ENCODE measurements around the gene GNLY. TPM values are rescaled to one million over a fixed set of nuclear protein-coding genes. Genes with fewer than 3 reads are reported as not detected.

GNLY gene
- total and polyA plus RNA-seq, 9 of the 15 experiments (the other 6 are each of a cell fraction or from before 2014, with no cell fraction given), result not detected

DNA sequence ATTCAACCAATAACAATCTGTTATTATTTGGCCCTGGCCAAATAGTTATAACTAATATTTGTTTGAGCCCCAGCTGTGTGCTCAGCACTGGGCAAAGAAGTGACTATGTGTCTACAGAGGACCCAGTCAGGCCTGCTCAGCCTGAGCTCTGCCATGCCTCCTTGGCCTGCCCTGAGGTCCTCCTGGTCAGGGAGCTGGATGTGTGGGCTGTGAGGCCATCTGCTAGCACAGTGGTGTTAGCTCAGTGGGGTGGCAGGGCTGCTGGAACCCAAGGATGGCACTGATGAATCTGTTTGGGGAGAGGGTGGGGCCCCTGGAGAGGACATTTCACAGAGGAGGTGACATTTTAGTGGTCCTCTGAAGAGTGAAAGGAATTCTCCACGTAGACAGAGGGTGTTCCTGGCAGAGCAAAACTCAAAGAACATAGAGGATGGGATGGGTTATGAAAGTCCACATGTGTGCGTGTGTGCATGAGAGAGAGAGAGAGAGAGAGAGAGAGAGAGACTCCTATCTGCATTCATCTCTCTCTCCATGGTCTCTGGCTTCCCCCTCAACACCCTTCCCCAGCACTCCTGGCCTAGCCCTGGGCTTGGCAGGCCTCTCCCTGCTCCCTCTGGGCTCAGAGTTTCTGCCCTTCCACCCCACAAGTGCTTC is 38.4 kb downstream of the GNLY start:
- intact Hi-C loops (cut with micrococcal nuclease), result no loop called here
- H3K9ac ChIP-seq (ENCODE audit: insufficient read depth in 1 of 2, low read depth in 2 of 2, low read length in 2 of 2), result no peak overlapping the region; a peak in 1 of 4 replicates
- H3K9me3 ChIP-seq (replicated peaks; ENCODE audit: control insufficient read depth, insufficient read depth, low read depth, low read length), result no peaks in the 10 kb centered on the region
- DNase-seq (ENCODE audit: extremely low read depth in 1 of 4, low spot score in 3 of 4) (no peak), ATAC-seq (no peak), FAIRE-seq (no peak)
- H4K20me1 ChIP-seq (replicated peaks; ENCODE audit: control insufficient read depth, insufficient read depth, low read length), result no peaks in the 10 kb centered on the region
- peaks cover 0 to 4% of the 10 kb centered on the region in 2 experiments; a peak in 2 of 5 replicates for H3K4me1 ChIP-seq (replicated peaks in 1 of 2; ENCODE audit: control insufficient read depth in 2 of 2, insufficient read depth in 2 of 2, low read length in 2 of 2)
- CTCF ChIA-PET (ENCODE audit: low intra/inter-chr PET ratio), result no interaction called here
- no peak overlapping the region for H3K4me2 ChIP-seq (ENCODE audit: insufficient read depth, low read length)
- TF ChIP-seq NR2C2 (CRISPR knock-in tag; IDR thresholded peaks at IDR 0.05), result no peak
- no peak for TF ChIP-seq NR2C2 (tag; IDR thresholded peaks at IDR 0.05)
- TF ChIP-seq RBM34 (IDR thresholded peaks at IDR 0.05; ENCODE audit: borderline replicate concordance, insufficient read depth, low read length), result no peak
- TF ChIP-seq, protein P1, sequence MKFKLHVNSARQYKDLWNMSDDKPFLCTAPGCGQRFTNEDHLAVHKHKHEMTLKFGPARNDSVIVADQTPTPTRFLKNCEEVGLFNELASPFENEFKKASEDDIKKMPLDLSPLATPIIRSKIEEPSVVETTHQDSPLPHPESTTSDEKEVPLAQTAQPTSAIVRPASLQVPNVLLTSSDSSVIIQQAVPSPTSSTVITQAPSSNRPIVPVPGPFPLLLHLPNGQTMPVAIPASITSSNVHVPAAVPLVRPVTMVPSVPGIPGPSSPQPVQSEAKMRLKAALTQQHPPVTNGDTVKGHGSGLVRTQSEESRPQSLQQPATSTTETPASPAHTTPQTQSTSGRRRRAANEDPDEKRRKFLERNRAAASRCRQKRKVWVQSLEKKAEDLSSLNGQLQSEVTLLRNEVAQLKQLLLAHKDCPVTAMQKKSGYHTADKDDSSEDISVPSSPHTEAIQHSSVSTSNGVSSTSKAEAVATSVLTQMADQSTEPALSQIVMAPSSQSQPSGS (CRISPR knock-in tag; IDR thresholded peaks at IDR 0.05), result no peak
- TF ChIP-seq CREB3 (tag; conservative IDR thresholded peaks at IDR 0.05; ENCODE audit: low read depth), result no peak
- no peak for TF ChIP-seq HDAC8 (tag; IDR thresholded peaks at IDR 0.05)
- no peak for TF ChIP-seq CSDE1 (IDR thresholded peaks at IDR 0.05)
- no peak overlapping the region for H2AFZ ChIP-seq (ENCODE audit: low read depth, low read length)
- H3K27ac ChIP-seq (ENCODE audit: extremely low read depth, low read depth, low read length), result no peak overlapping the region
- H3K9me1 ChIP-seq (ENCODE audit: control insufficient read depth, insufficient read depth, low read length), result no peaks in the 10 kb centered on the region
- no peaks in the 10 kb centered on the region for H3K79me2 ChIP-seq (ENCODE audit: control insufficient read depth, insufficient read depth, low read length)
- no peaks in the 10 kb centered on the region for H3K36me3 ChIP-seq (ENCODE audit: control insufficient read depth, insufficient read depth, low read length)
- in situ Hi-C loops (cut with MboI), result no loop called here
- POLR2A ChIA-PET, result interaction anchor here (0.7 to 1.2 kb wide), 2 partner anchors 12 to 158 kb away, joined by 3 read pairs; no protein-coding TSS in a partner anchor
- no peak overlapping the region for H3K4me3 ChIP-seq
- WGBS (ENCODE audit: insufficient coverage, low coverage, missing lambda C conversion rate), result 0% methylated on average over 1 of the region's 2 CpGs
- BruUV-seq (replicated peaks), result no TSS peak
- peaks cover 23 to 67% of the 10 kb centered on the region in 2 experiments for H3K27me3 ChIP-seq (ENCODE audit: control insufficient read depth in 2 of 2, insufficient read depth in 2 of 2, low read length in 2 of 2)
